NCI-H345 (cell line): ENCODE data around the gene SDSL.

Source experiments
- DNase-seq: peaks from one replicate; lab custom pipeline; 2025; lab: John Stamatoyannopoulos, UW

Gene SDSL

GRCh38 chr12:113480336-113480971, 58.3 kb downstream of the SDSL start:
- no peak for DNase-seq

GRCh38 chr12:113482334-113482733, 60.2 kb downstream of the SDSL start:
- DNase-seq, result no peak

- DNase-seq, result no peak
Observed at GRCh38 chr12:113485330-113485729, 63.1 kb downstream of the SDSL start.

- DNase-seq, result no peak
Observed at GRCh38 chr12:113486722-113487121, 64.5 kb downstream of the SDSL start.
